ENCODE data around the gene QSOX1.
"Not testable (repeated sequence)": the region's sequence is repeated elsewhere in the genome, so short reads cannot be mapped to it uniquely, and the experiment has no call there.

QSOX1 gene

GRCh38 chr1:180154325-180155181, at the start of gene QSOX1:
Gene QSOX1, plus strand, starts transcription at chr1:180154869. Its CDS starts 39 bp downstream, at chr1:180154908.
- Mint-ChIP-seq H3K36me3 (ENCODE audit: low read depth) (peaks cover 2% of the 10 kb centered on the region), H3K4me1 (peaks cover 27% of the 10 kb centered on the region), H3K27me3 (no peaks in the 10 kb centered on the region), H3K27ac (peak within 1 kb of the TSS; percentile 91), H3K9me3 (no peaks in the 10 kb centered on the region), H3K4me3 (peak within 1 kb of the TSS; percentile 93)
- peak; percentile 88 for DNase-seq
- ATAC-seq = peak; percentile 91

- DNase-seq (no peak), ATAC-seq (no peak)
- Mint-ChIP-seq H3K4me3 (no peak overlapping the region), H3K4me1 (no peaks in the 10 kb centered on the region), H3K27me3 (no peaks in the 10 kb centered on the region), H3K9me3 (no peaks in the 10 kb centered on the region), H3K27ac (no peak overlapping the region), H3K36me3 (ENCODE audit: low read depth) (peaks cover 32% of the 10 kb centered on the region)
Measured at GRCh38 chr1:180112091-180112490, 42.6 kb upstream of the QSOX1 start.

- Mint-ChIP-seq H3K4me3 (no peak overlapping the region), H3K4me1 (no peaks in the 10 kb centered on the region), H3K36me3 (ENCODE audit: low read depth) (peaks cover 29% of the 10 kb centered on the region), H3K9me3 (no peaks in the 10 kb centered on the region), H3K27ac (no peak overlapping the region), H3K27me3 (no peaks in the 10 kb centered on the region)
- no peak for DNase-seq
- ATAC-seq = no peak
Measured at GRCh38 chr1:180112984-180113647, 41.6 kb upstream of the QSOX1 start.

- Mint-ChIP-seq H3K27me3 (no peaks in the 10 kb centered on the region), H3K4me3 (no peak overlapping the region), H3K4me1 (no peaks in the 10 kb centered on the region), H3K9me3 (no peaks in the 10 kb centered on the region), H3K27ac (no peak overlapping the region), H3K36me3 (ENCODE audit: low read depth) (peaks cover 25% of the 10 kb centered on the region)
- ATAC-seq (no peak), DNase-seq (no peak)
Measured at GRCh38 chr1:180114396-180114945, 40.2 kb upstream of the QSOX1 start.

- H3K27me3 Mint-ChIP-seq = no peaks in the 10 kb centered on the region
- no peak overlapping the region for H3K4me3 Mint-ChIP-seq
- no peak overlapping the region for H3K27ac Mint-ChIP-seq
- peaks cover 12% of the 10 kb centered on the region for H3K36me3 Mint-ChIP-seq (ENCODE audit: low read depth)
- no peaks in the 10 kb centered on the region for H3K9me3 Mint-ChIP-seq
- H3K4me1 Mint-ChIP-seq = no peaks in the 10 kb centered on the region
- ATAC-seq (no peak), DNase-seq (no peak)
Measured at GRCh38 chr1:180116964-180117763, 37.5 kb upstream of the QSOX1 start.

- ATAC-seq (no peak), DNase-seq (no peak)
- Mint-ChIP-seq H3K4me3 (no peak overlapping the region), H3K27ac (no peak overlapping the region), H3K4me1 (no peaks in the 10 kb centered on the region), H3K9me3 (no peaks in the 10 kb centered on the region), H3K27me3 (no peaks in the 10 kb centered on the region), H3K36me3 (ENCODE audit: low read depth) (peaks cover 7% of the 10 kb centered on the region)
Measured at GRCh38 chr1:180117764-180118116, 36.9 kb upstream of the QSOX1 start.

- H3K27ac Mint-ChIP-seq = no peak overlapping the region
- H3K9me3 Mint-ChIP-seq = no peaks in the 10 kb centered on the region
Measured at GRCh38 chr1:180119837-180120236, 34.8 kb upstream of the QSOX1 start.

GRCh38 chr1:180123463-180123936, 31.2 kb upstream of the QSOX1 start:
- peaks cover 4% of the 10 kb centered on the region for H3K4me1 Mint-ChIP-seq
- DNase-seq (no peak), ATAC-seq (no peak)
- H3K4me3 Mint-ChIP-seq = no peak overlapping the region
- H3K9me3 Mint-ChIP-seq = no peaks in the 10 kb centered on the region
- H3K27me3 Mint-ChIP-seq = peaks cover 2% of the 10 kb centered on the region
- no peak overlapping the region for H3K27ac Mint-ChIP-seq
- H3K36me3 Mint-ChIP-seq (ENCODE audit: low read depth) = no peaks in the 10 kb centered on the region

More at GRCh38 chr1:180119837-180120236, 34.8 kb upstream of the QSOX1 start:
- peaks cover 2% of the 10 kb centered on the region for H3K36me3 Mint-ChIP-seq (ENCODE audit: low read depth)
- H3K27me3 Mint-ChIP-seq = peaks cover 2% of the 10 kb centered on the region
- H3K4me3 Mint-ChIP-seq = no peak overlapping the region
- no peak for ATAC-seq
- no peak for DNase-seq
- no peaks in the 10 kb centered on the region for H3K4me1 Mint-ChIP-seq

- no peak for DNase-seq
- no peaks in the 10 kb centered on the region for H3K9me3 Mint-ChIP-seq
- no peak for ATAC-seq
Measured at GRCh38 chr1:180130651-180131050, 24.0 kb upstream of the QSOX1 start.

GRCh38 chr1:180131510-180131909, 23.2 kb upstream of the QSOX1 start:
- Mint-ChIP-seq H3K27ac (peak overlapping the region; percentile 24), H3K4me3 (no peak overlapping the region), H3K4me1 (peaks cover 19% of the 10 kb centered on the region), H3K27me3 (peaks cover 18% of the 10 kb centered on the region), H3K9me3 (no peaks in the 10 kb centered on the region), H3K36me3 (ENCODE audit: low read depth) (no peaks in the 10 kb centered on the region)
- ATAC-seq (peak; percentile 97), DNase-seq (peak; percentile 39)

More at GRCh38 chr1:180130651-180131050, 24.0 kb upstream of the QSOX1 start:
- Mint-ChIP-seq H3K27ac (no peak overlapping the region), H3K36me3 (ENCODE audit: low read depth) (no peaks in the 10 kb centered on the region), H3K27me3 (peaks cover 16% of the 10 kb centered on the region), H3K4me3 (no peak overlapping the region), H3K4me1 (peaks cover 19% of the 10 kb centered on the region)

GRCh38 chr1:180133193-180133592, 21.5 kb upstream of the QSOX1 start:
- H3K36me3 Mint-ChIP-seq (ENCODE audit: low read depth) = no peaks in the 10 kb centered on the region
- ATAC-seq = no peak
- peaks cover 14% of the 10 kb centered on the region for H3K4me1 Mint-ChIP-seq
- H3K27ac Mint-ChIP-seq = no peak overlapping the region
- H3K27me3 Mint-ChIP-seq = peaks cover 25% of the 10 kb centered on the region
- no peaks in the 10 kb centered on the region for H3K9me3 Mint-ChIP-seq
- no peak overlapping the region for H3K4me3 Mint-ChIP-seq
- no peak for DNase-seq

- not testable (repeated sequence) for H3K9me3 Mint-ChIP-seq; DNase-seq; H3K36me3 Mint-ChIP-seq (ENCODE audit: low read depth); ATAC-seq; H3K27ac Mint-ChIP-seq; H3K4me3 Mint-ChIP-seq
- Mint-ChIP-seq H3K4me1 (peaks cover 14% of the 10 kb centered on the region), H3K27me3 (peaks cover 25% of the 10 kb centered on the region)
Measured at GRCh38 chr1:180133688-180134087, 21.0 kb upstream of the QSOX1 start.

GRCh38 chr1:180135535-180135934, 19.1 kb upstream of the QSOX1 start:
- Mint-ChIP-seq H3K4me1 (peaks cover 14% of the 10 kb centered on the region), H3K4me3 (no peak overlapping the region), H3K27ac (no peak overlapping the region), H3K27me3 (peaks cover 22% of the 10 kb centered on the region), H3K36me3 (ENCODE audit: low read depth) (no peaks in the 10 kb centered on the region), H3K9me3 (no peaks in the 10 kb centered on the region)
- ATAC-seq (no peak), DNase-seq (no peak)

- DNase-seq = no peak
- no peaks in the 10 kb centered on the region for H3K36me3 Mint-ChIP-seq (ENCODE audit: low read depth)
Measured at GRCh38 chr1:180136331-180136967, 18.2 kb upstream of the QSOX1 start.

More at GRCh38 chr1:180136331-180136967, 18.2 kb upstream of the QSOX1 start:
- Mint-ChIP-seq H3K4me3 (no peak overlapping the region), H3K27ac (no peak overlapping the region), H3K9me3 (no peaks in the 10 kb centered on the region), H3K4me1 (peaks cover 6% of the 10 kb centered on the region), H3K27me3 (peaks cover 22% of the 10 kb centered on the region)
- ATAC-seq = no peak

Data from activated naive CD8-positive, alpha-beta T cell treated with anti-CD3 and anti-CD28 coated beads, Interleukin-2, amount 50 U/mL, for 24 hours (primary cell).